GM12864 (cell line): ENCODE measurements around the gene RHOT1.

Source experiments
- DNase-seq: peaks from one replicate; pipeline ENCODE4 v3.0.0-alpha.2; 2011; ENCODE audit warnings: low read depth
- H3K4me3 ChIP-seq: 2 replicates; pipeline ENCODE4 v1.5.1; 2011; ENCODE audit warnings: mild to moderate bottlenecking, low read depth, low read length, control low read depth
- TF ChIP-seq, protein P1 (sequence below): IDR thresholded peaks from 2 replicates; pipeline ENCODE4 v1.5.1; 2011; ENCODE audit warnings: low read depth, mild to moderate bottlenecking, moderate library complexity, low read length, control low read depth, inconsistent platforms; ENCODE audit errors: missing control alignments

Gene RHOT1

GRCh38 chr17:32209608-32210007, 67.3 kb downstream of the RHOT1 start:
- H3K4me3 ChIP-seq: no peak overlapping the region
- TF ChIP-seq, protein P1, sequence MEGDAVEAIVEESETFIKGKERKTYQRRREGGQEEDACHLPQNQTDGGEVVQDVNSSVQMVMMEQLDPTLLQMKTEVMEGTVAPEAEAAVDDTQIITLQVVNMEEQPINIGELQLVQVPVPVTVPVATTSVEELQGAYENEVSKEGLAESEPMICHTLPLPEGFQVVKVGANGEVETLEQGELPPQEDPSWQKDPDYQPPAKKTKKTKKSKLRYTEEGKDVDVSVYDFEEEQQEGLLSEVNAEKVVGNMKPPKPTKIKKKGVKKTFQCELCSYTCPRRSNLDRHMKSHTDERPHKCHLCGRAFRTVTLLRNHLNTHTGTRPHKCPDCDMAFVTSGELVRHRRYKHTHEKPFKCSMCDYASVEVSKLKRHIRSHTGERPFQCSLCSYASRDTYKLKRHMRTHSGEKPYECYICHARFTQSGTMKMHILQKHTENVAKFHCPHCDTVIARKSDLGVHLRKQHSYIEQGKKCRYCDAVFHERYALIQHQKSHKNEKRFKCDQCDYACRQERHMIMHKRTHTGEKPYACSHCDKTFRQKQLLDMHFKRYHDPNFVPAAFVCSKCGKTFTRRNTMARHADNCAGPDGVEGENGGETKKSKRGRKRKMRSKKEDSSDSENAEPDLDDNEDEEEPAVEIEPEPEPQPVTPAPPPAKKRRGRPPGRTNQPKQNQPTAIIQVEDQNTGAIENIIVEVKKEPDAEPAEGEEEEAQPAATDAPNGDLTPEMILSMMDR: no peak
- no peak for DNase-seq

- TF ChIP-seq, protein P1: no peak
- no peak overlapping the region for H3K4me3 ChIP-seq
- DNase-seq: no peak
Observed at GRCh38 chr17:32211671-32212070, 69.4 kb downstream of the RHOT1 start.

GRCh38 chr17:32215696-32216095, 73.4 kb downstream of the RHOT1 start:
- DNase-seq: no peak
- H3K4me3 ChIP-seq: no peak overlapping the region
- TF ChIP-seq, protein P1: no peak

- TF ChIP-seq, protein P1: no peak
- no peak overlapping the region for H3K4me3 ChIP-seq
- no peak for DNase-seq
Observed at GRCh38 chr17:32222621-32223020, 80.3 kb downstream of the RHOT1 start.

DNA sequence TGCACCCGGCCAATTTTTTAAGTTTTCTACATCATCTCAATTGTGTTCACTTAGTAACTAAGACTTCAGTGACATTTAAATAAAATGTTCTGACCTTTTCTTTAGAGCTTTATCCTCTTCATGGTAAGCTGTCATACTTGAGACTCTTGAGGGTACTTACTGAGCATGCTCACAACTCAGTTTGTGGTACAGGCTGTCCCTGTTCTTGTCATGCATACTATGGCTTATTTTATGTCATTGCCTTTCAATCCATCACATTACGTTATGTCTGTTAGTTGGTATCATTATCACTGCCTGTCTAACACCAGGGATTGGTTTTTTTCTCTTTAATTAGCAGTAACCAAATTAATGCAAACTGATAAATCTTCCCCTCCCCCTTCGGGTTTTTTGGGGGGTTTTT, 81.4 kb downstream of the RHOT1 start:
- no peak overlapping the region for H3K4me3 ChIP-seq
- DNase-seq: no peak
- TF ChIP-seq, protein P1: no peak

- H3K4me3 ChIP-seq: no peak overlapping the region
- TF ChIP-seq, protein P1: no peak
- DNase-seq: no peak
Observed at GRCh38 chr17:32226886-32227285, 84.6 kb downstream of the RHOT1 start.

- H3K4me3 ChIP-seq: no peak overlapping the region
- DNase-seq: no peak
- TF ChIP-seq, protein P1: no peak
Observed at GRCh38 chr17:32227910-32228309, 85.6 kb downstream of the RHOT1 start.
